B cell (primary cell): ENCODE results near the gene STAT1. TPM values are rescaled to one million over a fixed set of nuclear protein-coding genes. Genes with fewer than 3 reads are reported as not detected.

Experiments
- ATAC-seq: fragments of 200-7000 bp; cut with Tn5 transposase; one replicate; pipeline ENCODE4 v1.10.0; 2021; ENCODE audit warnings: low read depth, mild to moderate bottlenecking, moderate number of reproducible peaks, moderate library complexity
- CTCF ChIA-PET: fragments of 350-600 bp; sonication (Branson Sonifier 250); formaldehyde crosslinking; loops from one replicate; lab custom pipeline; 2021; ENCODE audit warnings: antibody characterized with exemption, inconsistent platforms; lab: Charles Lee
- POLR2A ChIA-PET: fragments of 350-600 bp; sonication (Branson Sonifier 250); formaldehyde crosslinking; loops from one replicate; lab custom pipeline; 2021; ENCODE audit warnings: antibody characterized with exemption; lab: Charles Lee
- DNase-seq: peaks from one replicate; pipeline ENCODE4 v3.0.0; 2013
- H2AFZ ChIP-seq: 2 replicates; pipeline ENCODE4 v1.6.1; 2012; ENCODE audit warnings: mild to moderate bottlenecking, low read depth, low read length; ENCODE audit not compliant: insufficient read depth, poor library complexity, severe bottlenecking
- H3K27ac ChIP-seq, 2 donors: 1 replicate in 1 of 2; 2 replicates in 1 of 2; pipeline ENCODE4 v1.5.1; 2012 to 2013; ENCODE audit warnings: low read length in 2 of 2, mild to moderate bottlenecking in 2 of 2, moderate library complexity in 1 of 2
- H3K27me3 ChIP-seq, 4 experiments: fragments of 200-600 bp in 1 of 4; sonication (generic) in 1 of 4; replicated peaks in 1 of 4; 1 replicate in 2 of 4; 2 replicates in 2 of 4; pipeline versions ENCODE4 v1.6.1 to v1.7.0; 2013 to 2016; ENCODE audit warnings: low read length in 3 of 4, mild to moderate bottlenecking in 2 of 4, mixed read lengths in 1 of 4, moderate library complexity in 1 of 4; ENCODE audit not compliant: insufficient read depth in 4 of 4, control insufficient read depth in 3 of 4; ENCODE audit errors: control extremely low read depth in 1 of 4
- H3K36me3 ChIP-seq, 2 experiments: replicated peaks in 1 of 2; 1 replicate in 1 of 2; 2 replicates in 1 of 2; pipeline versions ENCODE4 v1.6.1 to v1.7.1; 2013; ENCODE audit warnings: low read length in 1 of 2; ENCODE audit not compliant: insufficient read depth in 2 of 2, control insufficient read depth in 1 of 2; ENCODE audit errors: control extremely low read depth in 1 of 2, extremely low read depth in 1 of 2
- H3K4me1 ChIP-seq, 2 donors: fragments of 200-600 bp in 1 of 2; sonication (generic) in 1 of 2; 1 replicate in 1 of 2; 2 replicates in 1 of 2; pipeline versions ENCODE4 v1.5.1 to v1.6.1; 2013 to 2017; ENCODE audit warnings: low read length in 2 of 2; ENCODE audit not compliant: control insufficient read depth in 2 of 2, insufficient read depth in 2 of 2
- H3K4me2 ChIP-seq: replicated peaks from 2 replicates; pipeline ENCODE3; 2012; ENCODE audit warnings: mild to moderate bottlenecking, low read depth, low read length; ENCODE audit not compliant: poor library complexity, severe bottlenecking
- H3K4me3 ChIP-seq, 5 experiments: fragments of 200-600 bp in 1 of 5; sonication (generic) in 1 of 5; 1 replicate in 3 of 5; 2 replicates in 2 of 5; pipeline versions ENCODE4 v1.5.1 to v1.7.0; 2011 to 2016; ENCODE audit warnings: low read length in 4 of 5, mild to moderate bottlenecking in 4 of 5, low read depth in 2 of 5, control low read depth in 1 of 5, moderate library complexity in 1 of 5; ENCODE audit not compliant: insufficient read depth in 1 of 5; ENCODE audit errors: control extremely low read depth in 1 of 5, extremely low read depth in 1 of 5
- H3K79me2 ChIP-seq: fragments of 200-600 bp; sonication (generic); one replicate; pipeline ENCODE4 v1.6.0; 2016; ENCODE audit warnings: low read length; ENCODE audit not compliant: control insufficient read depth, insufficient read depth
- H3K9ac ChIP-seq: fragments of 200-600 bp; sonication (generic); 2 replicates; pipeline ENCODE4 v1.6.1; 2017; ENCODE audit warnings: mild to moderate bottlenecking, low read length, moderate library complexity
- H3K9me3 ChIP-seq, 3 donors: one replicate each; pipeline versions ENCODE4 v1.6.1 to v1.7.1; 2013; ENCODE audit warnings: low read length in 2 of 3; ENCODE audit not compliant: control insufficient read depth in 2 of 3, insufficient read depth in 1 of 3; ENCODE audit errors: control extremely low read depth in 1 of 3
- H4K20me1 ChIP-seq: 2 replicates; pipeline ENCODE4 v1.6.0; 2012; ENCODE audit warnings: mild to moderate bottlenecking, low read length; ENCODE audit not compliant: insufficient read depth, control insufficient read depth, poor library complexity, severe bottlenecking
- H3K27ac Mint-ChIP-seq: one replicate; pipeline ENCODE4 v1.8.0; 2021; ENCODE audit warnings: mixed read lengths
- H3K27me3 Mint-ChIP-seq: one replicate; pipeline ENCODE4 v1.8.0; 2021; ENCODE audit warnings: mixed read lengths
- H3K4me1 Mint-ChIP-seq: one replicate; pipeline ENCODE4 v1.8.0; 2021; ENCODE audit warnings: mixed read lengths
- H3K4me3 Mint-ChIP-seq: one replicate; pipeline ENCODE4 v1.8.0; 2021; ENCODE audit warnings: mixed read lengths
- H3K9me3 Mint-ChIP-seq: one replicate; pipeline ENCODE4 v1.8.0; 2022; ENCODE audit warnings: mixed read lengths; ENCODE audit not compliant: insufficient read depth
- CTCF ChIP-seq: fragments of 200-600 bp; IDR thresholded peaks from one replicate; pipeline ENCODE4 v1.8.0; 2022; ENCODE audit warnings: antibody characterized with exemption, mild to moderate bottlenecking
- EZH2 ChIP-seq: IDR thresholded peaks from 2 replicates; pipeline ENCODE4 v1.6.1; 2012; ENCODE audit warnings: borderline replicate concordance, low read depth, mild to moderate bottlenecking, moderate library complexity, low read length; ENCODE audit not compliant: insufficient read depth, poor library complexity, severe bottlenecking
- WGBS: methylation state at CpG from one replicate; pipeline ENCODE4 v1.1.5; 2013; ENCODE audit warnings: missing lambda C conversion rate; ENCODE audit not compliant: insufficient coverage; 5-methylcytosine and 5-hydroxymethylcytosine counted together
- intact Hi-C: fragments of 100-400 bp; cut with micrococcal nuclease; formaldehyde crosslinking; loops from one replicate; pipeline ENCODE4 v1.10.0; 2022
- polyA plus RNA-seq: library from polyadenylated mRNA; depleted of rRNA; stranded (reverse); fragments of >200 nt; gene quantifications from 2 replicates; pipeline ENCODE4 v1.2.3, GENCODE V29; 2012
- total RNA-seq, 2 donors: library from RNA; stranded (reverse); fragments of 120-200 nt in 1 of 2; gene quantifications; 1 replicate in 1 of 2; 2 replicates in 1 of 2; pipeline versions ENCODE4 v1.2.3 to v1.2.4, GENCODE V29; 2013 to 2022

STAT1 gene
- total and polyA plus RNA-seq, 2 donors (not counting 1 experiment from before 2014, with no cell fraction given) = 20.5 to 50.9 TPM

- Mint-ChIP-seq H3K27ac (no peak overlapping the region), H3K27me3 (no peaks in the 10 kb centered on the region), H3K4me1 (peaks cover 3% of the 10 kb centered on the region), H3K4me3 (no peak overlapping the region), H3K9me3 (no peaks in the 10 kb centered on the region)
- H3K9ac ChIP-seq = no peak overlapping the region
- no peak overlapping the region for H2AFZ ChIP-seq
- DNase-seq (no peak), ATAC-seq (no peak)
- no peaks in the 10 kb centered on the region for H4K20me1 ChIP-seq
- WGBS = 0% methylated on average over 1 of the region's 2 CpGs
- H3K36me3 ChIP-seq = no peaks in the 10 kb centered on the region
- H3K9me3 ChIP-seq = no peaks in the 10 kb centered on the region
- H3K27ac ChIP-seq = no peak overlapping the region
- TF ChIP-seq CTCF = no peak
- no peak for TF ChIP-seq EZH2
- ChIA-PET POLR2A (no interaction called here), CTCF (interaction anchor here (0.6 to 1.1 kb wide), 2 partner anchors 8 to 513 kb away, joined by 3 read pairs; no protein-coding TSS in a partner anchor)
- H3K27me3 ChIP-seq = no peaks in the 10 kb centered on the region
- intact Hi-C loops = loop anchor here (10.0 kb wide), 1 partner anchor 1582 kb away; the partner anchor contains the start of gene WDR75
- H3K4me2 ChIP-seq = no peak overlapping the region
- peaks cover 7% of the 10 kb centered on the region in 2 donors for H3K4me1 ChIP-seq
- H3K4me3 ChIP-seq = no peak overlapping the region
- H3K79me2 ChIP-seq = peaks cover 9% of the 10 kb centered on the region
Observed at GRCh38 chr2:191026377-191026776, 12.4 kb upstream of the STAT1 start.

DNA sequence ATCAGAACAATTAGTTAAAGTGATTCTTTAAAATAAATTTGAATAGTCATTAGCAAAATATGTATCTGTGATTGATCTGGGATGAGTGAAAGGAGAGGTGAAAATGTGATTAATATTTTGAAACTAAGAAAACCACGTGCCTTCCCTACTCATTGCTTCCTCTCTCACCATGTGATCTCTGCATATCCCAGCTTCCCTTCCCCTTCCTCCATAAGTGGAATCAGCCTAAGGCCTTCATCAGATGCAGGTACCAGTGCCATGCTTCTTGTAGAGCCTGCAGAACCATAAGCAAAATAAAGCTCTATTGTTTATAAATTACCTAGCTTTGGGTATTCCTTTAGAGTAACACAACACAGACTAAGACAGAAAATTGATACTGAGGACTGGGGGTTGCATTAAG, 11.2 kb upstream of the STAT1 start:
- Mint-ChIP-seq H3K27ac (no peak overlapping the region), H3K4me1 (peaks cover 1% of the 10 kb centered on the region), H3K9me3 (no peaks in the 10 kb centered on the region), H3K27me3 (no peaks in the 10 kb centered on the region), H3K4me3 (no peak overlapping the region)
- Histone ChIP-seq H3K36me3 (no peaks in the 10 kb centered on the region), H2AFZ (no peak overlapping the region), H3K9ac (no peak overlapping the region), H3K27ac (no peak overlapping the region), H3K4me1 (peaks cover 7 to 15% of the 10 kb centered on the region in 2 donors), H4K20me1 (no peaks in the 10 kb centered on the region), H3K9me3 (no peaks in the 10 kb centered on the region), H3K27me3 (no peaks in the 10 kb centered on the region), H3K4me2 (no peak overlapping the region), H3K4me3 (no peak overlapping the region), H3K79me2 (peaks cover 9% of the 10 kb centered on the region)
- TF ChIP-seq CTCF (no peak), EZH2 (no peak)
- intact Hi-C loops = loop anchor here (10.0 kb wide), 1 partner anchor 1580 kb away; the partner anchor contains the start of gene WDR75
- ChIA-PET POLR2A (no interaction called here), CTCF (interaction anchor here (1.1 to 1.4 kb wide), 2 partner anchors 10 to 131 kb away, joined by 3 to 5 read pairs; no protein-coding TSS in a partner anchor)
- ATAC-seq (no peak), DNase-seq (no peak)
- no CpG with 5 or more reads among the region's 1 CpG for WGBS
